GM18873 (cell line): ENCODE results near the gene TRIM34.
"Not testable (repeated sequence)": the region's sequence is repeated elsewhere in the genome, so short reads cannot be mapped to it uniquely, and the experiment has no call there.

Source experiments
- ATAC-seq: cut with Tn5 transposase; IDR thresholded peaks from one replicate; pipeline ENCODE4 v1.9.1; 2021; ENCODE audit warnings: mild to moderate bottlenecking, moderate library complexity, moderate number of reproducible peaks; ENCODE audit not compliant: unreplicated experiment, low FRiP score

The TRIM34 gene

DNA sequence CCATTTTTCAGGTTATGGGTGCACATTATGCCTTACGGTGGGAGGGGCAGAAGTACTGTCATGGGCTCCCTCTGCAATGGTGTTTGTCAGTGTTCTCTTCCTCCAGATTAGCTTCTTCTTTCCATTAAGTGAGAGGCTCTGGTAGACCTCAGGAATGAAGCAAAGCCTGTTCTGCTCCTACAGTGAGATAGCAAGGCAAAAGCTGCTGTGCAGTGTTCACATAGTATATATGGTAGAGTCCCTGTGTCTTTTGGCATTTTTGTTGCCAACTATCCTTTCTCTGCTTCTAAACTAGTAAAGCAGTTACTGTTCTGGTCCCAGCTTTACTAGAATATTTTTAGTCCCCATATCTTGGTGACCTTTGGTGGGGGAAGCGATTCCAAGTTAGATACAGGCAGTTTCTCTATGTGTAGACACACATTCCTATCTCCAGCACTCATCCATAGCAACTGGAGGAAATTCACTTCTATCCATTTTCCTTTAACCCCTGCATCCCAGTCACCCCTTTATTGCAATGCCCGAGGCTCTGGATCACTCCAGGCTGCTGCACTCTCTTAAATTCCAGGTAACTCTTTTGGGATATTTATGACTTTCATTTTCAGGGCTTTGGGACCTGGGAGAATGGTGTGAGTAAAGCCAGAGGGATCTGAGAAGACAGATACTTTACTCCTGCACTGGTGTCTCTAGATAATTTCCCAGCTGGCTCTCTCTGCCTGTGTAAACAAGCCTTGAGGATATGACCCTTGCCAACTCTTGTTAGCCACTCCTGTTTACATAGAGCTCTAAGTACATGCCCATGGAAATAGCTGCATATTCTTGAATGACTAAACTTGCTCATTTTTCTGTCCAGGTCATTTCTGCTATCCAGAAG lies 3.9 kb upstream of the TRIM34 start:
- ATAC-seq = no peak

- no peak for ATAC-seq
Observed at GRCh38 chr11:5621580-5621979, 3.2 kb upstream of the TRIM34 start.

DNA sequence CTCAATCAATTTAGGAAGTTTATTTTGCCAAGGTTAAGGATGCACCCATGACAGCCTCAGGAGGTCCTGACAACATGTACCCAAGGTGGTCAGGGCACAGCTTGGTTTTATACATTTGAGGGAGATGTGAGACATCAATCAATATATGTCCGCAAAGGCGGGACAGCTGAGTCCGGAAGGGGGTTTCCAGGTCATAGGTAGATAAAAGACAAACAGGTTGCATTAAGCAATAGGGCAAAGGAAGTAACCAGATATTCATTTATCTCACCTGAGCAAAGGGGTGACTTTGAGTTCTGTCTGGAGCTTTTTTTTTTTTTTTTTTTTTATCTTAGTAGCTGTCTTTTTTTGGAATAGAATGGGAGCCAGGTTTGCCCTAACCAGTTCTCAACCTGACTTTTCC lies 2.0 kb upstream of the TRIM34 start:
- no peak for ATAC-seq

- ATAC-seq = no peak
Observed at GRCh38 chr11:5625281-5625680, 480 bp downstream of the TRIM34 start.

DNA sequence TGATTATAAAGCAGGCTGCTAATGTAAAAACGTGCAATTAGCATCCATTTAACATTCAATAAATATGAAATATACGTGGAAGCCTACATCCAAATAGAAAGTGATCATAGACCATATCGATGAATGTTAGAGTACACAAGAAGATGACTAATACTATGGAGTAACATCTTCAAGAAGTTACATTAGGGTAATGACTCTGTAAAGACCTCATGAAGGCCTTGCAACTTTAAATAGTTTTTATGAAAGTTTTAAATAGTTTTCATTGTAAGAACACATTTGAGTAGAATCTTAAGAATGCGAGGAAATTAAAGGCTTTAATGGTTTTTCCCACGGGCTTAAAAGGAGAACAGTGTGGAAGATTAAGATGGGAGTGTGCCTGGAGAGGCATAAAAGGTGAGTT lies 1.4 kb downstream of the TRIM34 start:
- no peak for ATAC-seq

GRCh38 chr11:5631417-5631816 lies 6.6 kb downstream of the TRIM34 start:
- no peak for ATAC-seq

GRCh38 chr11:5631969-5632635 lies 7.3 kb downstream of the TRIM34 start:
- peak; percentile 98 for ATAC-seq

- no peak for ATAC-seq
Observed at GRCh38 chr11:5639953-5640352, 15.2 kb downstream of the TRIM34 start.

DNA sequence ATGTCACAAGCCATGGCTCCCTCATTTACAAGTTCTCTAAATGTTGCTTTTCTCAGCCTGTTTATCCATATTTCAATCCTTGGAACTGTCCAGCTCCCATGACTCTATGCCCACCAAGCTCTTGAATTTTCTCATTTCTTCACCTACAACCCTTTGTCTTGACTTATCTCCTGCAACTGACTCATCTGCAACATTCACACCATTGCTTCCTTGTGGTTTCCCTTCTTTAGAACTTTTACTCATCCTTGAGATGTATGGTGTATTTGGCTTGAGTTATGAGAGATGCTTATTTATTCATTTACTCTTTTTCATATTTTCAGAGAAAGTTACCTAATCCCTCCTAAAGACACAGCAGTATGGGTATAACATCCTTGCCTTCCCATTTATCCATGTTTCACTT lies 18.8 kb downstream of the TRIM34 start:
- no peak for ATAC-seq

GRCh38 chr11:5646139-5646538 lies 21.3 kb downstream of the TRIM34 start:
- ATAC-seq = no peak

DNA sequence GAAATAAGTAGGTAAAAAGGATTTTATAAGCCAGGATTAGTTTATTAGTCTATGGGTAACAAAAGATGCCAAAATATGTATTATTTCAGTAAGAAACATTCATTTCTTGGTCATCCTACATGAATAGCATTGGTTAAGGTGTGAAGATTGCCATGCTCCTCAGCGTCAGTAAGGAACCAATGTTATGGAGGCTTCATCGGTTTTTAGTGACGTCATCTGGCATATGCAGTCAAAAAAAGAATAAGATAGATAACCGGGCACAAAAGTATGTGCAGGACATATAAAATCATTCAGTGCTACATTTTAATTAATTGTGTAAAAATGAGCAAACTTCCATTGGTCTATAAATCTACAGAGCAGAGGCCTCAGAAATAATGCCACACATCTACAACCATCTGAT lies 30.7 kb downstream of the TRIM34 start:
- no peak for ATAC-seq

- not testable (repeated sequence) for ATAC-seq
Observed at GRCh38 chr11:5656956-5657355, 32.2 kb downstream of the TRIM34 start.

DNA sequence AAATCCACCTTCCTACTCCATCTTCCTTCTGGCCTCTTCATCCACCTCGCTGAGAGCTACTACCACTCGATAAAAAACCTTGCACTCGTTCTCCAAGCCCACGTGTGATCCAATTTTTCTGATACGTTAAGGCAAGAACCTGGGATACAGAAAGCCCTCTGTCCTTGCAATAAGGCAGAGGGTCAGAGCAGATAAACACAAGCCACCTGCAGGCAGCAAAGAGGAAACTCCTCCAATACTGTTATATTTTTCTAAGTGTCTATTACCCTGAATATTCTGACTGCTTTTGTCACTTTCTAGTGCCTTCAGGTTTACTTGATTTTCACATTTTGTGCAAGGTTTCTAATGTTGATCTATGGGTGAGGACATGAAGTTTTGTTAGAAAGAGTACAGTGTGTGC lies 33.5 kb downstream of the TRIM34 start:
- no peak for ATAC-seq

GRCh38 chr11:5663511-5663910 lies 38.7 kb downstream of the TRIM34 start:
- ATAC-seq = no peak

- no peak for ATAC-seq
Observed at GRCh38 chr11:5665051-5665570, 40.3 kb downstream of the TRIM34 start.

GRCh38 chr11:5665746-5666401 lies 41.1 kb downstream of the TRIM34 start:
- ATAC-seq = no peak

DNA sequence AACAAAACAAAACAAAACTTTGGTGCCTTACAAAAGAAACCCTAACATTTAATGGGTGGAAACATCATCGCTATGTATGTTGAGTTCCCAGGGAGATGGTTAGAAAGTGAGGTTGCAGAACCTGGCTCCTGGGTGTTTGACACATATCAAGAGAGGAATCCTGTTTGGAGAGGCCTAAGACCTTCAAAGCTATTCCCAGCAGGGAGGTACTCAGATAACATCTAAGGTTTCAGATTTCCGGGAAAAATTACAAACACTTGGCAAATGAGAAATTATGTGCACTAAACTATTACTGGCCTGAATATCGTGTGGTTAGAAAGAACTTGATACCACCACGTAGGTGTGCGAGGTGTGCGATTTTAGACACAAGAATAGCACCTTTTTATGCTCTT lies 41.6 kb downstream of the TRIM34 start:
- no peak for ATAC-seq

GRCh38 chr11:5671831-5672230 lies 47.0 kb downstream of the TRIM34 start:
- ATAC-seq = no peak

DNA sequence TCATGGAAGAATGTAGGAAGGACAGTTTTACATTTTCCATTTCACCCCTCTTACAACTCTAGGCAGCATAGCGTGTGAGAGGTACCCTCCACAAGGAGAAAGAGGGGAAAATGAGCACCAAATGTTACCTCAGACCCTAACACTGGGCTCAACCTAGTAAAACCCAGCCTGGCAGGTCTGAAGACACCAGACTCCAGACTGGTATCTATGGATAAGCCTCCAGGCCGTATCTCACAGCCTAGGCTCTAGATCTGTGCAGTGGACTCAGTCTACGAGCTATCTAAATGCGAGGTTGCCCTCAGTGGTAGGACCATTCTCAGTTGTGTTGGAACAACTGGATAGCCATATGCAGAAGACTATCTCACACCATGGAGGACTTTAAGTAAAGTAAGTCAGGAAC lies 49.6 kb downstream of the TRIM34 start:
- no peak for ATAC-seq

- ATAC-seq = no peak
Observed at GRCh38 chr11:5679811-5680210, 55.0 kb downstream of the TRIM34 start.

- not testable (repeated sequence) for ATAC-seq
Observed at GRCh38 chr11:5682890-5683441, 58.2 kb downstream of the TRIM34 start.
